Hepatocyte (in vitro differentiated cells): ENCODE data around the gene RORB. TPM values are rescaled to one million over a fixed set of nuclear protein-coding genes. Genes with fewer than 3 reads are reported as not detected.

Experiments
- DNase-seq: peaks from one replicate; pipeline ENCODE4 v3.0.0-alpha.2; 2016; ENCODE audit warnings: low spot score
- H2AFZ ChIP-seq: fragments of 200-600 bp; sonication (generic); 2 replicates; pipeline ENCODE4 v1.6.0; 2016; ENCODE audit warnings: antibody characterized with exemption, mild to moderate bottlenecking
- H3K27ac ChIP-seq: fragments of 200-600 bp; sonication (generic); 2 replicates; pipeline ENCODE4 v1.5.1; 2016; ENCODE audit warnings: mild to moderate bottlenecking
- H3K27me3 ChIP-seq: fragments of 200-600 bp; sonication (generic); 2 replicates; pipeline ENCODE4 v1.6.1; 2016
- H3K36me3 ChIP-seq: fragments of 200-600 bp; sonication (generic); replicated peaks from 2 replicates; pipeline ENCODE4 v1.5.1; 2016; ENCODE audit warnings: low read depth; ENCODE audit not compliant: insufficient read depth
- H3K4me1 ChIP-seq: fragments of 200-600 bp; sonication (generic); 2 replicates; pipeline ENCODE4 v1.5.1; 2016; ENCODE audit warnings: mild to moderate bottlenecking, moderate library complexity; ENCODE audit not compliant: insufficient read depth
- H3K4me2 ChIP-seq: fragments of 200-600 bp; sonication (generic); 2 replicates; pipeline ENCODE4 v1.6.0; 2016
- H3K4me3 ChIP-seq: fragments of 200-600 bp; sonication (generic); 2 replicates; pipeline ENCODE4 v1.5.1; 2016; ENCODE audit warnings: mild to moderate bottlenecking
- H3K79me2 ChIP-seq: fragments of 200-600 bp; sonication (generic); 2 replicates; pipeline ENCODE4 v1.6.0; 2017; ENCODE audit warnings: mild to moderate bottlenecking
- H3K9me2 ChIP-seq: fragments of 200-600 bp; sonication (generic); replicated peaks from 2 replicates; pipeline ENCODE4 v1.6.0; 2017; ENCODE audit warnings: mild to moderate bottlenecking; ENCODE audit not compliant: insufficient read depth
- H3K9me3 ChIP-seq: fragments of 200-600 bp; sonication (generic); 2 replicates; pipeline ENCODE4 v1.5.1; 2016; ENCODE audit warnings: low read depth, mild to moderate bottlenecking
- H4K20me1 ChIP-seq: fragments of 200-600 bp; sonication (generic); 2 replicates; pipeline ENCODE4 v1.6.0; 2016; ENCODE audit warnings: mild to moderate bottlenecking; ENCODE audit not compliant: insufficient read depth, poor library complexity, severe bottlenecking
- EZH2 ChIP-seq: fragments of 200-600 bp; sonication (generic); IDR thresholded peaks from 2 replicates; pipeline ENCODE4 v1.6.1; 2016; ENCODE audit warnings: antibody characterized with exemption, mild to moderate bottlenecking, borderline replicate concordance
- EZH2phosphoT487 ChIP-seq: fragments of 200-600 bp; sonication (generic); IDR thresholded peaks from one replicate; pipeline ENCODE4 v1.6.1; 2018; ENCODE audit warnings: antibody characterized with exemption, mild to moderate bottlenecking, low read depth, moderate library complexity; ENCODE audit not compliant: unreplicated experiment, severe bottlenecking
- WGBS: methylation state at CpG from one replicate; pipeline ENCODE4 v1.1.6; 2016; ENCODE audit warnings: low lambda C conversion rate; ENCODE audit errors: missing lambda C conversion rate; 5-methylcytosine and 5-hydroxymethylcytosine counted together
- polyA plus RNA-seq: library from polyadenylated mRNA; unstranded; fragments of >200 nt; fragmentation: Nextera tagmentation; extraction: Ambion mirVana; gene quantifications from 2 replicates; pipeline ENCODE4 v1.2.1, GENCODE V29; 2016
- total RNA-seq: library from RNA; depleted of rRNA; stranded (reverse); fragments of >200 nt; gene quantifications from 2 replicates; pipeline ENCODE4 v1.2.3, GENCODE V29; 2014
- TF ChIP-seq, protein P1 (sequence below): fragments of 200-600 bp; sonication (generic); IDR thresholded peaks from 2 replicates; pipeline ENCODE4 v1.5.1; 2016; ENCODE audit warnings: antibody characterized with exemption, mild to moderate bottlenecking; ENCODE audit not compliant: poor library complexity

RORB gene
- total RNA-seq (1.4 and 1.8 TPM in 2 replicates), polyA plus RNA-seq (0.09 TPM in 1 of 2 replicates, not detected in the other)

GRCh38 chr9:74496819-74497747 is at the start of gene RORB:
Gene RORB, plus strand, starts transcription at chr9:74497335. Its CDS starts 642 bp downstream, at chr9:74497977.
- no peaks in the 10 kb centered on the region for H3K4me1 ChIP-seq
- H3K9me2 ChIP-seq = no peaks in the 10 kb centered on the region
- H3K9me3 ChIP-seq = no peaks in the 10 kb centered on the region
- H4K20me1 ChIP-seq = no peaks in the 10 kb centered on the region
- no peaks in the 10 kb centered on the region for H3K36me3 ChIP-seq
- DNase-seq = peak; percentile 68
- no peaks in the 10 kb centered on the region for H3K79me2 ChIP-seq
- H3K27ac ChIP-seq = no peak within 1 kb of the TSS
- peak within 1 kb of the TSS; percentile 93 for H2AFZ ChIP-seq
- H3K4me3 ChIP-seq = peak within 1 kb of the TSS; percentile 85
- peak within 1 kb of the TSS; percentile 94 for H3K4me2 ChIP-seq
- under 1% methylated on average over 39 of the region's 50 CpGs for WGBS
- TF ChIP-seq EZH2phosphoT487 = peak; percentile 31
- TF ChIP-seq EZH2 = peak; percentile 67
- TF ChIP-seq, protein P1, sequence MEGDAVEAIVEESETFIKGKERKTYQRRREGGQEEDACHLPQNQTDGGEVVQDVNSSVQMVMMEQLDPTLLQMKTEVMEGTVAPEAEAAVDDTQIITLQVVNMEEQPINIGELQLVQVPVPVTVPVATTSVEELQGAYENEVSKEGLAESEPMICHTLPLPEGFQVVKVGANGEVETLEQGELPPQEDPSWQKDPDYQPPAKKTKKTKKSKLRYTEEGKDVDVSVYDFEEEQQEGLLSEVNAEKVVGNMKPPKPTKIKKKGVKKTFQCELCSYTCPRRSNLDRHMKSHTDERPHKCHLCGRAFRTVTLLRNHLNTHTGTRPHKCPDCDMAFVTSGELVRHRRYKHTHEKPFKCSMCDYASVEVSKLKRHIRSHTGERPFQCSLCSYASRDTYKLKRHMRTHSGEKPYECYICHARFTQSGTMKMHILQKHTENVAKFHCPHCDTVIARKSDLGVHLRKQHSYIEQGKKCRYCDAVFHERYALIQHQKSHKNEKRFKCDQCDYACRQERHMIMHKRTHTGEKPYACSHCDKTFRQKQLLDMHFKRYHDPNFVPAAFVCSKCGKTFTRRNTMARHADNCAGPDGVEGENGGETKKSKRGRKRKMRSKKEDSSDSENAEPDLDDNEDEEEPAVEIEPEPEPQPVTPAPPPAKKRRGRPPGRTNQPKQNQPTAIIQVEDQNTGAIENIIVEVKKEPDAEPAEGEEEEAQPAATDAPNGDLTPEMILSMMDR = no peak
- H3K27me3 ChIP-seq = peaks cover 77% of the 10 kb centered on the region

- Histone ChIP-seq H3K4me1 (no peaks in the 10 kb centered on the region), H3K27me3 (no peaks in the 10 kb centered on the region), H4K20me1 (no peaks in the 10 kb centered on the region), H2AFZ (no peak overlapping the region), H3K36me3 (no peaks in the 10 kb centered on the region), H3K9me2 (no peaks in the 10 kb centered on the region), H3K4me2 (no peak overlapping the region), H3K27ac (no peak overlapping the region), H3K79me2 (no peaks in the 10 kb centered on the region), H3K9me3 (no peaks in the 10 kb centered on the region), H3K4me3 (no peak overlapping the region)
- TF ChIP-seq EZH2phosphoT487 = no peak
- WGBS = 80% methylated on average over 2 of the region's 2 CpGs
- DNase-seq = no peak
These were observed 49.5 kb upstream of the RORB start for GRCh38 chr9:74447451-74448193.

DNA sequence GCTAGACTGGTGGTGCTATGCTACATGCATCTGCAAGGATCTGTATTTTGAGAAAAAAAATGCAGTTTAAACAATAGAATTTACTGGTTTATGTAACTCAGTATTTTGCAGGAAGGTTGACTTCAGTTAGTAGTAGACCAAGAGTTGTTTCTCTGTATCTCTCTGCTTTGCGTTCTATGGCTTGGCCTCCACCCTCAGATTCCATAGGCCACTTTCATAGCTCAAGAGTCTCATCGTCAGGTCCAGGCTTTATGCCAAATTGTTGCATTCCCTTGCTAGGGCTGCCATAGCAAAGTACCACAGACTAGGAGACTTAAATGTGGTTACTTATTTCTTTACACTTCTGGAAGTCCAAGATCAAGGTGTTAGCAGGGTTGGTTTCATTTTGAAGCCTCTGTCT is 48.1 kb upstream of the RORB start:
- TF ChIP-seq EZH2 (no peak), EZH2phosphoT487 (no peak)
- TF ChIP-seq, protein P1 = no peak
- no peaks in the 10 kb centered on the region for H3K9me2 ChIP-seq
- no peak for DNase-seq
- no peak overlapping the region for H3K4me2 ChIP-seq
- H2AFZ ChIP-seq = no peak overlapping the region
- H4K20me1 ChIP-seq = no peaks in the 10 kb centered on the region
- H3K4me3 ChIP-seq = no peak overlapping the region
- H3K4me1 ChIP-seq = no peaks in the 10 kb centered on the region
- H3K36me3 ChIP-seq = no peaks in the 10 kb centered on the region
- H3K79me2 ChIP-seq = no peaks in the 10 kb centered on the region
- H3K27me3 ChIP-seq = no peaks in the 10 kb centered on the region
- 83% methylated on average over 2 of the region's 2 CpGs for WGBS
- H3K9me3 ChIP-seq = no peaks in the 10 kb centered on the region
- no peak overlapping the region for H3K27ac ChIP-seq

GRCh38 chr9:74458832-74459231 is 38.3 kb upstream of the RORB start:
- H3K9me2 ChIP-seq = no peaks in the 10 kb centered on the region
- no peak overlapping the region for H3K4me2 ChIP-seq
- no peaks in the 10 kb centered on the region for H3K27me3 ChIP-seq
- TF ChIP-seq, protein P1 = no peak
- TF ChIP-seq EZH2 (no peak), EZH2phosphoT487 (no peak)
- H4K20me1 ChIP-seq = no peaks in the 10 kb centered on the region
- no peak overlapping the region for H3K4me3 ChIP-seq
- DNase-seq = no peak
- H3K4me1 ChIP-seq = no peaks in the 10 kb centered on the region
- H3K9me3 ChIP-seq = no peaks in the 10 kb centered on the region
- H3K36me3 ChIP-seq = no peaks in the 10 kb centered on the region
- WGBS = 61% methylated on average over 4 of the region's 4 CpGs
- no peaks in the 10 kb centered on the region for H3K79me2 ChIP-seq
- H2AFZ ChIP-seq = no peak overlapping the region
- H3K27ac ChIP-seq = no peak overlapping the region
